Cardiac septum (tissue), 1 donor: Measurements from ENCODE around the gene WDR73. TPM values are rescaled to one million over a fixed set of nuclear protein-coding genes. Genes with fewer than 3 reads are reported as not detected.
"Not testable (repeated sequence)": the region's sequence is repeated elsewhere in the genome, so short reads cannot be mapped to it uniquely, and the experiment has no call there.

Experiments used
- DNase-seq: peaks from one replicate; pipeline ENCODE4 v3.0.0-alpha.2; 2020; ENCODE audit warnings: low spot score
- intact Hi-C: fragments of 100-400 bp; cut with DNase I; formaldehyde crosslinking; loops from one replicate; pipeline ENCODE4 v1.14.0; 2022
- long read RNA-seq: library from polyadenylated mRNA; unstranded; transcript quantifications from one replicate; pipeline ENCODE4 v2.0.0, GENCODE V29; 2021
- total RNA-seq: library from RNA; stranded (reverse); fragmentation: NEBNext Ultra II Directional; extraction: Animal tissue kit (Norgen Biotek cat#: 25700); gene quantifications from one replicate; pipeline ENCODE4 v1.2.1, GENCODE V29; 2021
- donor health status: DM: no; HTN: no; CAD: no.

WDR73 gene
- total RNA-seq: 15.2 TPM
- long read RNA-seq, full-length matches to known transcripts: 17 of 83 reads
- long read RNA-seq, partial matches to known transcripts: 5 of 83 reads
- long read RNA-seq, other reads (novel, unspliced or antisense): 61 of 83 reads

- peak; percentile 99 for DNase-seq
- intact Hi-C loops: loop anchor here (2.0 to 10.0 kb wide), 4 partner anchors 19 to 273 kb away; partner anchors contain the start of genes SEC11A and ZSCAN2
Measured at GRCh38 chr15:84653910-84654688, at the start of gene WDR73. Gene WDR73 (minus strand): TSS chr15:84654283. CDS start chr15:84654274, 9 bp downstream.

- intact Hi-C loops: no loop called here
Measured at GRCh38 chr15:84703808-84704207, 49.7 kb upstream of the WDR73 start.

DNA sequence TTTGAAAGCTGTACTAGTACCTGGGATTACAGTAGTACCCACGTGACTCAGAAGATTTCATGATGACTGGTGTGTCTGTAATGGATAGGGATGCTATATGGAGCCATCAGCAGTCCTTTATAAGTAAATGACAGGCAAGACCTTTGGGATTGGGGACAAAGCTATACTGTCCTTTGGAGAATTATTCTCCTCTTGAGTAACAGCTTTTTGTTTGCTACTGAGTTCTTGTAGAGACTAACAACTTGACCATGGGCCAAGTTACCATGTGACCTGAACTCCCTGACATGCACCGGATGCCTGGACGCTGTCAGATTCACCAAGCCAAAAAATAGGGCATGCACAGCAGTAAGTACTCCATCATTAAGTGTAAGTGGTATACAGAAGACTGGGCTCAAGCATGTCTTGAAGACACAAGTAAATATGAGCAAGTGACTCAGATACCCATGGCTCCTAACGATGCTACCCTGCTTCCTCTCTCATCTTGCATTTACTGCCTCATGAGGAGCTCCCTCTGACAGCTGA lies 48.9 kb upstream of the WDR73 start:
- intact Hi-C loops: no loop called here

More at GRCh38 chr15:84703808-84704207, 49.7 kb upstream of the WDR73 start:
- DNase-seq: no peak

DNA sequence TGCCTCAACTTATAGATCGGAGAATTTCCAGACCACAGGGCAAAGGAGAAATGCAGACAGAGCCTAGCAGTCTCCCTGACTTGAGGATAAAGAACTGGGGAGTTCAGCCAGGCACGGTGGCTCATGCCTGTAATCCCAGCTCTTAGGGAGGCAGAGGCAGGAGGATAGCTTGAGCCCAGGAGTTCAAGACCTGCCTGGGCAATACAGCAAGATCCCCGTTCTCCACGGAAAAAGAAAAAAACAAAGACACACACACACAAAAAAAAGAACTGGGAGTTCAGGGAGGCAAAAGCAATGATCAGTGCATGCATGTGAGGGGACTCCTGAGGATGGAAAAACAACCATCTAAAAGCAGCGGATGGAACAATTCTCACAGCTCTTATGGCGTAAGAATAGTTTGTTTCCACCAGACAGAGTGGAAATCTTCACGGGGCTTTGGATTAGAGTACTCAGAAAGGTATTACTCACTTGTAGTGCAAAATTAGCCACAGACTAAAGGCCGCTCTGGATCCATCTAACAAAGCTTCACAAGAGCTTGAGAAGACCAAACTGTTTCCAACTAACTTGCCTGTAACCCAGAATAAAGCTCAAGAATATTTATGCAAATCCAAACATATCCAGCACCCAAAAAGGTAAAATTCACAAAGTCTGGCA lies 45.6 kb upstream of the WDR73 start:
- intact Hi-C loops: no loop called here
- DNase-seq: no peak

More for the DNA sequence above, 48.9 kb upstream of the WDR73 start:
- DNase-seq: no peak

DNA sequence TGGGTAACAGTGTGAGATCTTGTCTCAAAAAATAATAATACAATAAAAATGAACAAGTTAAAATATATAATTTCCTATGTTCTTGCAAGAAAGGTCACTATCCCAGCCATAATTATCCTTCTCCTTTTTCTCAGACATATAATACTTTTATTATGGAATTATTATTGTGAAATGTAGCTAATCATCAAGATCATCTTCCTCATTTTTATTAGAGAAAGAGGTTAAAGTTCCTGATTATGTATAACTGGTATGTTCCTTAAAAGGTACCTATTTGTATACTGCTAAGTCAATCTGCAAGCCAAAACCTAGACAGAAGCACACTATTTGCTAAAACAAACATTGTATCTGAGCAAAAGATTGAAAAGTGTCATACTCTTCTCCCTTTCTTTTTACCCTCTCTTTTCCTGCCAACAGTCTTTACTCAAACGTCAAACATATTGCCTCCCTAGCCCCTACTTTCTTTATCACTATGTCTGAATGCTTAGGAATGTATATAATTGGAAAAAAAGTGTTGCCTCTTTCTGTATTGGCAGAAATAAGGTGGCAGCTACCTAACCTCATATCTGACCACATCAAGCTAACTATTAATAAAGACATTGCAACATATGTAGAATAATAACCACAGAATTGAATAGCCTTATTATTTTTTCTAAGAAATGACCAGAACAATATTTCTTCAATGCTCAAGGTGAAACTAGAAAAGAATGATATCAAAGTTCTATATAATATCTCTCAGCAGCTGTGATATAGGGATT lies 43.3 kb upstream of the WDR73 start:
- DNase-seq: no peak
- intact Hi-C loops: no loop called here

DNA sequence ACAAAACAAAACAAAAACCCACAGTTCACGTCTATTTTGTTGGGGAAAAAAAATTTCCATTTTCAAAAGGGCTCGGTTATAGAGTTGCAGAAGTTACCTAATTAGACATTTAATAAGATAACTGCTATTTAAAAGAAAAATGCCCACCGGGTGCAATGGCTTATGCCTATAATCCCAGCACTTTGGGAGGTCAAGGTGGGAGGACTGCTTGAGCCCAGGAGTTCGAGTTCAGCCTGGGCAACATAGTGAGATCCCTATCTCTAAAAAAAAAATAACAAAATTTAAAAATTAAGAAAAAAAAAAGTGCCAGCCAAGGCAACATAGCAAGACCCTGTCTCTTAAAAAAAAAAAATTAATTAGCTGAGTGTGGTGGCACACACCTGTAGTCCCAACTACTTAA lies 42.7 kb upstream of the WDR73 start:
- intact Hi-C loops: no loop called here
- DNase-seq: no peak

GRCh38 chr15:84690342-84690741 lies 36.3 kb upstream of the WDR73 start:
- DNase-seq: no peak
- intact Hi-C loops: no loop called here

GRCh38 chr15:84689858-84690257 lies 35.8 kb upstream of the WDR73 start:
- intact Hi-C loops: no loop called here
- DNase-seq: no peak

DNA sequence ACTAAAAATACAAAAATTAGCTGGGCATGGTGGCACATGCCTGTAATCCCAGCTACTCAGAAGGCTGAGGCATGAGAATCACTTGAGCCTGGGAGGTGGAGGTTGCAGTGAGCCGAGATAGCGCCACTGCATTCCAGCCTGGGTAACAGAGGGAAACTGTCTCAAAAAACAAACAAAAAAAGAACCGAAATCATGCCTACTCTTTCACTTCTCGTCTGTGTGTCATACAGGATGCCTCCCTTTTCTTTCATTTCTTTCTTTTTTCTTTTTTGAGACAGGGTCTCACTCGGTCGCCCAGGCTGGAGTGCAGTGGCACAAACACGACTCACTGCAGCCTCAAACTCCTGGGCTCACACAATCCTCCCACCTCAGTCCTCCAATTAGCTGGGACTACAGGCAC lies 32.4 kb upstream of the WDR73 start:
- intact Hi-C loops, DNase-seq: not testable (repeated sequence)

GRCh38 chr15:84685304-84685703 lies 31.2 kb upstream of the WDR73 start:
- no peak for DNase-seq
- intact Hi-C loops: no loop called here

DNA sequence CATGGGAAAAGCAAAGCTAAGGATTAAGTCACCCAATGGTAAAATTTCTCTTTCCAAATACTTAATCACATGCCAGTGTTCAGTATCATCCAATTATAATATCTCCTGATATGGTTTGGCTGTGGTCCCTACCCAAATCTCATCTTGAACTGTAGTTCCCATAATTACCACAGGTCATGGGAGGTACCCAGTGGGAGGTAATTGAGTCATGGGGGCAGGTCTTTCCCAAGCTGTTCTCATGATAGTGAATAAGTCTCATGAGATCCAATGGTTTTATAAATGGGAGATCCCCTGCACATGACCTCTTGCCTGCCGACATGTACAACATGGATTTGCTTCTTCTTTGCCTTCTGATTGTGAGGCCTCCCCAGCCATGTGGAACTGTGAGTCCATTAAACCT lies 30.0 kb upstream of the WDR73 start:
- DNase-seq: no peak
- intact Hi-C loops: no loop called here

DNA sequence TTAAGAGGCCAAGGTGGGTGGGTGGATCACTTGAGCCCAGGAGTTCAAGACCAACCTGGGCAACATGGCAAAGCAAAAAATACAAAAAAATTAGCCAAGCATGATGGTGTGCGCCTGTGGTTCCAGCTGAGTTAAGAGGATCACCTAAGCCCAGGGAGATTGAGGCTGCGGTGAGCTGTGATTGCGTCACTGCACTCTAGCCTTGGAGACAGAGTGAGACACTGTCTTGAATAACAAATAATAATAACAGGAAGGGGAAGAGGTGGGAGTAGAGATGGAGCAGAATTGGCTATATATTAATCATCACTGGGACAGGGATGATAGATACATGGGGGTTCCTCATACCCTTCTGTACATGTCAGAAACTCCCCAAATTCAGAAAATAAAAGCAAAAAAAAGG lies 27.7 kb upstream of the WDR73 start:
- DNase-seq: no peak
- intact Hi-C loops: no loop called here

DNA sequence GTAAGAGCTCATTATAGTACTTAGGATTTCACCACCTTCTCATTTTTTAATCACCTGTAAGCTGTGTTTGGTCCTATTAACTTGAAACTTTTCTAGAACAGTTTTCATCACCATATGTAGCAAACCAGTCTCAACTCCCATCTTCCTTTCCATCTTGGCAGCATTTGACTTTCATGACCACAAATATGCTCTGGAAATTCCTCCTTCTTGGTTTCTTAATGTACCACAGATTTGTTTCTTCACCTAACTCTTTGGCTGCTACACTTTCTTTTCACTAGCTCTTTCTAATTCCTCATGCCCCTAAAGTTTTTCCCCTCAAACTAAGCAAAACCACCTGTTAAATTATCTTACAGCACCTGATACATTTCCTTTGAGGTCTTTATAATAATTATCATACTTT lies 17.1 kb upstream of the WDR73 start:
- no peak for DNase-seq
- intact Hi-C loops: no loop called here

DNA sequence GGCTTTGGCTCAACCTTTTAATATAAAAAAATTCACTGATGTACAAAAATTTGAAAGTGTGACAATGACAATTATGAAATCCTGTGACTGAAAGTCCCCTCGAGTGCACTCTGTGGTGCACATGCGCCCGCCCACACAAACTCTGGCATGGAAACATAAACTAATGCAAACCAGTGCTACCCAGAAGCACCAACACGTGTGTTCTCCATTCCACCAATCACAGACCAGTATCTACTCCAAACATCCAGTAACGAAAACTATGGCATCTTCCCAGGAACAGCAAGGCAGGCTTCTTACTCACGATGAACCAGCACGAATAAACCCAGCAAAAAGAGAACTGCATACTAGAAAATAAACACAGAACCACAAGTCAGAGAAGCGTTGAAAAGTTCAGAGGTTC lies 15.6 kb upstream of the WDR73 start:
- DNase-seq: no peak
- intact Hi-C loops: no loop called here

DNA sequence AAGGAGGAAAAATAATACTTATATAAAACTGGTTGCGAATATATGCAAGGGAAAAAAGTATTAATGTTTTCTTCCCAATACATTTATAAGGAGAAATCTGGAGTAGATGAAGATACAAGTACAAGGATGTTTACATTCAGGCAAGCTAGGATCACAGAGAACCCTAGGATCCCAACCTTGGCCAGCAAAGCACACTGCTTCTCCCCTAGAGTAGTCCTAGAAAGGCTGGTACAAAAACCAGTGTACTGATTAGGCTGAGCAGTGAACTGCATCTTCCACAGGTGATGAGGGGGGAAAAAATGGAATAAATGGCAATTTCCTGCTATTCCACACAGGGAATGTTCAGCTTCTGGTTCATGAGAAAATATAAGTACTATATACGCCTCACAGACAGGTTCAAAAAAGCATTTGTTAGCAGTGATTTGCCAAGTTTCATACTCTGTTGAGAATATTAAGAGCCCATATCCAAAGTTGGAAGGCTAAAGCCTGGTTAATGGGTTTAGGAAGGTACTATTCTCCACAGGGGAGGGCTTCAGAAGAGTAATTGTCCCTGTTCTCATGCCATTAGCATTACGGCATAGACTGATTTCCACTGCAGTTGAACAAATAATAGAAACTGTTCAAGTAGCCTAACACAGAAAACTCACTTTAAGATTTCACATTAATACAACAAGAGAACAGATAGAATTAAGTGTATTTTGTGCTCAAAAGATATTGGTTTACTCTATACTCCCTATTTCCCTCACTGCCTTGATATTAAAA lies 14.3 kb upstream of the WDR73 start:
- DNase-seq: no peak
- intact Hi-C loops: no loop called here

DNA sequence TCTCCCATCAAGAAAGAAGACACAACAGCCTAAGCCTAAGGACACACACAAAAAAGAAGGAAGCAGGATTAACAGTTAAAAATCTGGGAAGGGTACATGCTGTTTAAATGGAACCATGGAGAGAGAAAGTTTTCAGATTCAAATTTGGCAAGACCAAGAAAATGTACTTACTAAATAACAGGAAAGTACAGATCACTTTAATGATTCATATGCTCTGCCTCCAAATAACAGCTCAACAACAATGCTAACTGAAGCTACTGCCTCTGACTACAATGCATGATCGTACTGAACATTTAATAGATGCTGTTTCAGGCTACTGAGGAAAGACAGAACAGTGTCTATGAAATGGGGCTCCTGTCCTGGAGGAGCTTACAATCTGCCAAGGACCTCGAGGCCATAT lies 12.3 kb upstream of the WDR73 start:
- intact Hi-C loops: no loop called here
- DNase-seq: no peak

DNA sequence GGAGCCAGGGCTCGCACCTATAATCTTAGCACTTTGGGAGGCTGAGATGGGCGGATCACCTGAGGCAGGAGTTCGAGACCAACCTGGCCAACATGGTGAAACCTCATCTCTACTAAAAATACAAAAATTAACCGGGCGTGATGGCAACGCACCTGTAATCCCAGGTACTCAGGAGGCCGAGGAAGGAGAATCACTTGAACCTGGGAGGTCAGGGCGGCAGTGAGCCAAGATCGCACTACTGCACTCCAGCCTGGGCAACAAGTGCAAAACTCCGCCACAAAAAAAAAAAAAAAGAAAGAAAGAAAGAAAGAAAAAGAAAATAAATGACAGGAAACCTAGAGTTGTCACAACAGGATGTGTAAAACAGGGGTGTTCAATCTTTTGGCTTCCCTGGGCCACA lies 6.9 kb upstream of the WDR73 start:
- DNase-seq: no peak
- intact Hi-C loops: no loop called here

- no peak for DNase-seq
- intact Hi-C loops: loop anchor here (5.0 to 10.0 kb wide), 4 partner anchors 55 to 257 kb away; partner anchors contain the start of genes ALPK3, SEC11A and ZNF592
Measured at GRCh38 chr15:84659904-84660781, 6.1 kb upstream of the WDR73 start.
